NCI-H1417 (cell line): Measurements from ENCODE around the gene INO80E.

Experiments used
- DNase-seq, 3 experiments: peaks; one replicate each; lab custom pipeline; 2025; lab: John Stamatoyannopoulos, UW

The INO80E gene

GRCh38 chr16:29993191-29993902 is 2.7 kb upstream of the INO80E start:
- DNase-seq = no peak

GRCh38 chr16:29993903-29994599 is 2.0 kb upstream of the INO80E start:
- no peak for DNase-seq

GRCh38 chr16:29994600-29995323 is 1.3 kb upstream of the INO80E start:
- DNase-seq = no peak

GRCh38 chr16:29995324-29995910 is 624 bp upstream of the INO80E start, which contains the start of gene HIRIP3:
Gene HIRIP3, minus strand, starts transcription at chr16:29995617. Its CDS starts 12 bp downstream, at chr16:29995605.
- peak; percentile 78 to 95 (median 91) for DNase-seq

GRCh38 chr16:29996766-29997250 is 767 bp downstream of the INO80E start:
- DNase-seq = no peak

GRCh38 chr16:29999605-30000004 is 3.6 kb downstream of the INO80E start:
- no peak for DNase-seq

GRCh38 chr16:30000735-30001631 is 4.9 kb downstream of the INO80E start:
- no peak for DNase-seq

- no peak for DNase-seq
These were observed 6.7 kb downstream of the INO80E start for GRCh38 chr16:30002614-30003346.

- DNase-seq = peak in 1 of 3 experiments; percentile 90
These were observed 7.8 kb downstream of the INO80E start for GRCh38 chr16:30003670-30004423.

- peak in 2 of 3 experiments; percentile 48 to 84 for DNase-seq
These were observed 8.4 kb downstream of the INO80E start for GRCh38 chr16:30004424-30004776.

GRCh38 chr16:30004811-30005242 is 8.8 kb downstream of the INO80E start:
- DNase-seq = peak; percentile 48 to 88 (median 84)

GRCh38 chr16:30005341-30006094 is 9.5 kb downstream of the INO80E start:
- peak; percentile 23 to 76 (median 50) for DNase-seq

GRCh38 chr16:30006095-30006473 is 10.0 kb downstream of the INO80E start:
- DNase-seq = no peak

GRCh38 chr16:30006659-30007377 is 10.8 kb downstream of the INO80E start:
- DNase-seq = no peak

GRCh38 chr16:30007378-30007895 is 11.4 kb downstream of the INO80E start:
- DNase-seq = no peak

GRCh38 chr16:30009085-30009862 is 13.2 kb downstream of the INO80E start:
- peak in 1 of 3 experiments; percentile 16 for DNase-seq
